Hepatocyte (in vitro differentiated cells): Measurements from ENCODE around the gene KDM1A. TPM values are rescaled to one million over a fixed set of nuclear protein-coding genes. Genes with fewer than 3 reads are reported as not detected.

ENCODE experiments used
- DNase-seq: peaks from one replicate; pipeline ENCODE4 v3.0.0-alpha.2; 2016; ENCODE audit warnings: low spot score
- H2AFZ ChIP-seq: fragments of 200-600 bp; sonication (generic); 2 replicates; pipeline ENCODE4 v1.6.0; 2016; ENCODE audit warnings: antibody characterized with exemption, mild to moderate bottlenecking
- H3K27ac ChIP-seq: fragments of 200-600 bp; sonication (generic); 2 replicates; pipeline ENCODE4 v1.5.1; 2016; ENCODE audit warnings: mild to moderate bottlenecking
- H3K27me3 ChIP-seq: fragments of 200-600 bp; sonication (generic); 2 replicates; pipeline ENCODE4 v1.6.1; 2016
- H3K36me3 ChIP-seq: fragments of 200-600 bp; sonication (generic); replicated peaks from 2 replicates; pipeline ENCODE4 v1.5.1; 2016; ENCODE audit warnings: low read depth; ENCODE audit not compliant: insufficient read depth
- H3K4me1 ChIP-seq: fragments of 200-600 bp; sonication (generic); 2 replicates; pipeline ENCODE4 v1.5.1; 2016; ENCODE audit warnings: mild to moderate bottlenecking, moderate library complexity; ENCODE audit not compliant: insufficient read depth
- H3K4me2 ChIP-seq: fragments of 200-600 bp; sonication (generic); 2 replicates; pipeline ENCODE4 v1.6.0; 2016
- H3K4me3 ChIP-seq: fragments of 200-600 bp; sonication (generic); 2 replicates; pipeline ENCODE4 v1.5.1; 2016; ENCODE audit warnings: mild to moderate bottlenecking
- H3K79me2 ChIP-seq: fragments of 200-600 bp; sonication (generic); 2 replicates; pipeline ENCODE4 v1.6.0; 2017; ENCODE audit warnings: mild to moderate bottlenecking
- H3K9me2 ChIP-seq: fragments of 200-600 bp; sonication (generic); replicated peaks from 2 replicates; pipeline ENCODE4 v1.6.0; 2017; ENCODE audit warnings: mild to moderate bottlenecking; ENCODE audit not compliant: insufficient read depth
- H3K9me3 ChIP-seq: fragments of 200-600 bp; sonication (generic); 2 replicates; pipeline ENCODE4 v1.5.1; 2016; ENCODE audit warnings: low read depth, mild to moderate bottlenecking
- H4K20me1 ChIP-seq: fragments of 200-600 bp; sonication (generic); 2 replicates; pipeline ENCODE4 v1.6.0; 2016; ENCODE audit warnings: mild to moderate bottlenecking; ENCODE audit not compliant: insufficient read depth, poor library complexity, severe bottlenecking
- CTCF ChIP-seq: fragments of 200-600 bp; sonication (generic); IDR thresholded peaks from 2 replicates; pipeline ENCODE4 v1.5.1; 2016; ENCODE audit warnings: antibody characterized with exemption, mild to moderate bottlenecking; ENCODE audit not compliant: poor library complexity
- EZH2 ChIP-seq: fragments of 200-600 bp; sonication (generic); IDR thresholded peaks from 2 replicates; pipeline ENCODE4 v1.6.1; 2016; ENCODE audit warnings: antibody characterized with exemption, mild to moderate bottlenecking, borderline replicate concordance
- EZH2phosphoT487 ChIP-seq: fragments of 200-600 bp; sonication (generic); IDR thresholded peaks from one replicate; pipeline ENCODE4 v1.6.1; 2018; ENCODE audit warnings: antibody characterized with exemption, mild to moderate bottlenecking, low read depth, moderate library complexity; ENCODE audit not compliant: unreplicated experiment, severe bottlenecking
- WGBS: methylation state at CpG from one replicate; pipeline ENCODE4 v1.1.6; 2016; ENCODE audit warnings: low lambda C conversion rate; ENCODE audit errors: missing lambda C conversion rate; 5-methylcytosine and 5-hydroxymethylcytosine counted together
- polyA plus RNA-seq: library from polyadenylated mRNA; unstranded; fragments of >200 nt; fragmentation: Nextera tagmentation; extraction: Ambion mirVana; gene quantifications from 2 replicates; pipeline ENCODE4 v1.2.1, GENCODE V29; 2016
- total RNA-seq: library from RNA; depleted of rRNA; stranded (reverse); fragments of >200 nt; gene quantifications from 2 replicates; pipeline ENCODE4 v1.2.3, GENCODE V29; 2014

Gene KDM1A
- total and polyA plus RNA-seq, 2 experiments from 2014 or later, result 64.5 to 97.9 TPM

DNA sequence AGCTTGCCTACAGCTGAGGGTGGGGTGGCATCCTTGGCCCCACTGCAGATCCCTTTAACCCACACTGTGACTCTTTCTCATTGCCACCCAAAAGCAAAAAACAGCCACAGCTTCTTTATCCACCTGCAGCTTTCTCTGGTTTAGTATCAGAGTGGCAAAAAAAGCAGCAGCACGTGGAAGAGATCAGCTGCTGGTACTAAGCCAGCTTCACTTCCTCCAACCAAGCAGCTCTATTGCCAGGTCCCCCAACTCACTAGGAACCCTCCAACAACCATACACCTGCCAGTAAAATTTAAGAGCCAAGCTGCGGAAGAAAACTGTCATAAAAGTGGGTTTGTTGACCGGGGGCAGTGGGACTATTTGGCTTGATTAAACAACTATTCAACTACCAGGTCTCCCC, 66.4 kb downstream of the KDM1A start:
- Histone ChIP-seq H2AFZ (no peak overlapping the region), H3K4me1 (no peaks in the 10 kb centered on the region), H3K9me2 (no peaks in the 10 kb centered on the region), H3K27me3 (no peaks in the 10 kb centered on the region), H3K4me3 (no peak overlapping the region), H3K36me3 (no peaks in the 10 kb centered on the region), H3K27ac (no peak overlapping the region), H4K20me1 (no peaks in the 10 kb centered on the region), H3K9me3 (no peaks in the 10 kb centered on the region), H3K4me2 (no peak overlapping the region), H3K79me2 (no peaks in the 10 kb centered on the region)
- WGBS, result 88% methylated on average over 3 of the region's 3 CpGs
- no peak for DNase-seq
- TF ChIP-seq CTCF, result no peak
- no peak for TF ChIP-seq EZH2
- no peak for TF ChIP-seq EZH2phosphoT487

- no peak overlapping the region for H3K4me3 ChIP-seq
- no peak overlapping the region for H2AFZ ChIP-seq
- H3K27me3 ChIP-seq, result no peaks in the 10 kb centered on the region
- no peaks in the 10 kb centered on the region for H3K4me1 ChIP-seq
- H3K79me2 ChIP-seq, result no peaks in the 10 kb centered on the region
- TF ChIP-seq EZH2phosphoT487, result no peak
- no peak for TF ChIP-seq CTCF
- no peak for TF ChIP-seq EZH2
- H3K9me2 ChIP-seq, result no peaks in the 10 kb centered on the region
- DNase-seq, result no peak
- H3K36me3 ChIP-seq, result no peaks in the 10 kb centered on the region
- no peaks in the 10 kb centered on the region for H4K20me1 ChIP-seq
- H3K27ac ChIP-seq, result no peak overlapping the region
- WGBS, result 93% methylated on average over 2 of the region's 2 CpGs
- no peak overlapping the region for H3K4me2 ChIP-seq
- no peaks in the 10 kb centered on the region for H3K9me3 ChIP-seq
Measured at GRCh38 chr1:23088027-23088426, 68.8 kb downstream of the KDM1A start.

DNA sequence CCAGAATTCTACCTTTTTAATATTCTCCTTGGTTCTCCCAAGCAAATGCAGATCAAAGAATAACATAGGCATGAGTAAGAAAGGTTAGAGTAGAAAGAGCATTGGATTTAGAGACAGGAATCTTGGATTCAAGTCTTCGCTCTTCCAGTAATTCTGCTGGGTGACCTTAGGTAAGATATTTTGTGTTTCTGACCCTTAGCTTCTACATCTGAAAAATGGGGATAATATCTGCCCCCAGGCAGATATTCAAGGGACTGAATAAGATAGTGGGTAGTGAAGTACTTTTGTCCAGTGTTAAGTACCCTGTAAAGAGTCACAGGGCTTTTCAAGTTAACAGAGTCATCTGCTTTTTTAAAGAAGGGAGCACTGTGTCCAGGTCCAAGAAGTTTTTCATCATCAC, 70.8 kb downstream of the KDM1A start:
- Histone ChIP-seq H3K27ac (no peak overlapping the region), H2AFZ (no peak overlapping the region), H3K36me3 (no peaks in the 10 kb centered on the region), H3K79me2 (peaks cover 4% of the 10 kb centered on the region), H3K4me1 (no peaks in the 10 kb centered on the region), H3K4me2 (no peak overlapping the region), H4K20me1 (no peaks in the 10 kb centered on the region), H3K27me3 (no peaks in the 10 kb centered on the region), H3K9me2 (no peaks in the 10 kb centered on the region), H3K9me3 (no peaks in the 10 kb centered on the region), H3K4me3 (no peak overlapping the region)
- WGBS, result 100% methylated on average over 1 of the region's 1 CpG
- TF ChIP-seq EZH2phosphoT487, result no peak
- no peak for TF ChIP-seq EZH2
- no peak for TF ChIP-seq CTCF
- no peak for DNase-seq

GRCh38 chr1:23091545-23091944, 72.3 kb downstream of the KDM1A start:
- peaks cover 10% of the 10 kb centered on the region for H3K79me2 ChIP-seq
- no peak overlapping the region for H3K4me3 ChIP-seq
- H4K20me1 ChIP-seq, result no peaks in the 10 kb centered on the region
- DNase-seq, result no peak
- no peaks in the 10 kb centered on the region for H3K9me3 ChIP-seq
- H3K9me2 ChIP-seq, result no peaks in the 10 kb centered on the region
- no peaks in the 10 kb centered on the region for H3K4me1 ChIP-seq
- no peak overlapping the region for H2AFZ ChIP-seq
- TF ChIP-seq EZH2phosphoT487 (no peak), EZH2 (no peak), CTCF (no peak)
- no peaks in the 10 kb centered on the region for H3K27me3 ChIP-seq
- 93% methylated on average over 7 of the region's 7 CpGs for WGBS
- no peak overlapping the region for H3K4me2 ChIP-seq
- no peak overlapping the region for H3K27ac ChIP-seq
- H3K36me3 ChIP-seq, result no peaks in the 10 kb centered on the region
